Stomach (tissue), 9 donors: ENCODE data around the gene SLC15A3. TPM values are rescaled to one million over a fixed set of nuclear protein-coding genes. Genes with fewer than 3 reads are reported as not detected.

Source experiments
- DNase-seq, 2 donors: peaks; one replicate each; pipeline versions ENCODE4 v3.0.0 to v3.0.0-alpha.2; 2013 to 2019
- H3K27ac ChIP-seq, 5 donors: fragments of 200-600 bp in 4 of 5; sonication (generic) in 4 of 5; one replicate each; pipeline ENCODE4 v1.5.1; 2013 to 2019; ENCODE audit warnings: mild to moderate bottlenecking in 1 of 5, moderate library complexity in 1 of 5
- H3K27me3 ChIP-seq, 3 donors: fragments of 200-600 bp; sonication (generic); one replicate each; pipeline ENCODE4 v1.5.1; 2017 to 2019; ENCODE audit warnings: mixed run types in 1 of 3
- H3K36me3 ChIP-seq, 4 donors: fragments of 200-600 bp; sonication (generic); 1 replicate in 3 of 4; 2 replicates in 1 of 4; pipeline ENCODE4 v1.5.1; 2016 to 2019
- H3K4me1 ChIP-seq, 4 donors: fragments of 200-600 bp; sonication (generic); one replicate each; pipeline ENCODE4 v1.5.1; 2016 to 2019
- H3K4me3 ChIP-seq, 4 donors: fragments of 200-600 bp; sonication (generic) in 3 of 4; one replicate each; pipeline ENCODE4 v1.5.1; 2016 to 2019; ENCODE audit warnings: mild to moderate bottlenecking in 1 of 4
- H3K9me3 ChIP-seq, 4 donors: fragments of 200-600 bp; sonication (generic); one replicate each; pipeline ENCODE4 v1.5.1; 2016 to 2019
- EP300 ChIP-seq: sonication (generic); formaldehyde crosslinking; IDR thresholded peaks from one replicate; pipeline ENCODE4 v1.6.1; 2017; ENCODE audit warnings: antibody characterized with exemption
- POLR2A ChIP-seq, 4 donors: fragments of 450-650 bp; IDR thresholded peaks; one replicate each; pipeline ENCODE4 v1.6.1; 2016; ENCODE audit warnings: antibody characterized with exemption in 4 of 4, control low read depth in 2 of 4, mild to moderate bottlenecking in 1 of 4, moderate library complexity in 1 of 4
- POLR2AphosphoS5 ChIP-seq, 3 donors: sonication (generic); formaldehyde crosslinking; IDR thresholded peaks; one replicate each; pipeline ENCODE4 v1.6.1; 2016; ENCODE audit warnings: antibody characterized with exemption in 3 of 3
- WGBS, 5 donors: extraction: QIAGEN DNeasy Blood & Tissue Kit in 3 of 5; methylation state at CpG; one replicate each; pipeline versions ENCODE4 v1.1.5 to v1.1.7; 2013 to 2018; 5-methylcytosine and 5-hydroxymethylcytosine counted together
- intact Hi-C: fragments of 100-400 bp; cut with DNase I; formaldehyde crosslinking; loops from one replicate; pipeline ENCODE4 v1.15.1; 2023; ENCODE audit warnings: low total_unique reads
- polyA plus RNA-seq, 3 donors: library from polyadenylated mRNA; stranded (reverse); fragments of 200-250 nt; gene quantifications; one replicate each; pipeline ENCODE4 v1.2.3, GENCODE V29; 2013
- total RNA-seq, 5 donors: library from RNA; depleted of rRNA; stranded (reverse); fragments of >200 nt; gene quantifications; one replicate each; pipeline versions ENCODE4 v1.1.0 to v1.2.3, GENCODE V29; 2014 to 2016
- TF ChIP-seq, protein P1 (sequence below), 7 experiments: fragments of 450-650 bp in 4 of 7; fragments of 200-600 bp in 3 of 7; sonication (generic) in 3 of 7; IDR thresholded peaks; one replicate each; pipeline ENCODE4 v1.5.1; 2016 to 2019; ENCODE audit warnings: antibody characterized with exemption in 7 of 7, control low read depth in 2 of 7, mild to moderate bottlenecking in 1 of 7
- donor health status: healthy with polysubstance abuse.
- donor health status: Bipolar disorder and iron deficiency.
- donor health status: healthy.

Gene SLC15A3
- total and polyA plus RNA-seq, 8 donors, result 7.9 to 33.6 (median 20.7) TPM

DNA sequence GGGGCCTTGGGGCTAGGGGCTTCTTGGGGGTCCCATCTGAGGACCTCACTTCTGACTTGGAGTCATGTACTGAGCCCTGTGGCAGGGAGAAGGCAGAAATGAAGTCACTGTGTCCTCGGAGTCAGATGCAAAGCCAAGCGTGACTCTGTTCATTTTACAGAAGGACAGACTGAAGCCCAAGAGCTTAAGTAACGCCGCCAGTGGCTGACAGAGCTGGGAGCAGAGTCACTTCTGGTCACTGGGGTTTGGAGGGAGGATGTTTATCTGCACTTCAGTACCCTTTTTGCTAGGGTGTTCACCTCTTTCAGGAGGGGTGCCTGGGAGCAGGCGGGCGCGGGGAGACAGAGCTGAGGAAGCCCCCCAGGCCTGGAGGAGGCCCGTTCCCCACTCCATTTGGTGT, 30.2 kb upstream of the SLC15A3 start:
- Histone ChIP-seq H3K36me3 (no peaks in the 10 kb centered on the region), H3K4me1 (peaks cover 2 to 11% (median 4%) of the 10 kb centered on the region in 4 donors), H3K4me3 (no peak overlapping the region), H3K27ac (no peak overlapping the region), H3K27me3 (no peaks in the 10 kb centered on the region), H3K9me3 (no peaks in the 10 kb centered on the region)
- DNase-seq, result no peak
- intact Hi-C loops, result no loop called here
- 85 to 98% (median 90%) methylated on average over 8 of the region's 8 CpGs for whole genome bisulfite sequencing, 5 donors
- no peak for TF ChIP-seq POLR2A (IDR thresholded peaks at IDR 0.05)
- TF ChIP-seq EP300, result no peak
- TF ChIP-seq, protein P1, sequence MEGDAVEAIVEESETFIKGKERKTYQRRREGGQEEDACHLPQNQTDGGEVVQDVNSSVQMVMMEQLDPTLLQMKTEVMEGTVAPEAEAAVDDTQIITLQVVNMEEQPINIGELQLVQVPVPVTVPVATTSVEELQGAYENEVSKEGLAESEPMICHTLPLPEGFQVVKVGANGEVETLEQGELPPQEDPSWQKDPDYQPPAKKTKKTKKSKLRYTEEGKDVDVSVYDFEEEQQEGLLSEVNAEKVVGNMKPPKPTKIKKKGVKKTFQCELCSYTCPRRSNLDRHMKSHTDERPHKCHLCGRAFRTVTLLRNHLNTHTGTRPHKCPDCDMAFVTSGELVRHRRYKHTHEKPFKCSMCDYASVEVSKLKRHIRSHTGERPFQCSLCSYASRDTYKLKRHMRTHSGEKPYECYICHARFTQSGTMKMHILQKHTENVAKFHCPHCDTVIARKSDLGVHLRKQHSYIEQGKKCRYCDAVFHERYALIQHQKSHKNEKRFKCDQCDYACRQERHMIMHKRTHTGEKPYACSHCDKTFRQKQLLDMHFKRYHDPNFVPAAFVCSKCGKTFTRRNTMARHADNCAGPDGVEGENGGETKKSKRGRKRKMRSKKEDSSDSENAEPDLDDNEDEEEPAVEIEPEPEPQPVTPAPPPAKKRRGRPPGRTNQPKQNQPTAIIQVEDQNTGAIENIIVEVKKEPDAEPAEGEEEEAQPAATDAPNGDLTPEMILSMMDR (IDR thresholded peaks at IDR 0.05), result no peak
- no peak for TF ChIP-seq POLR2AphosphoS5 (IDR thresholded peaks at IDR 0.05)

DNA sequence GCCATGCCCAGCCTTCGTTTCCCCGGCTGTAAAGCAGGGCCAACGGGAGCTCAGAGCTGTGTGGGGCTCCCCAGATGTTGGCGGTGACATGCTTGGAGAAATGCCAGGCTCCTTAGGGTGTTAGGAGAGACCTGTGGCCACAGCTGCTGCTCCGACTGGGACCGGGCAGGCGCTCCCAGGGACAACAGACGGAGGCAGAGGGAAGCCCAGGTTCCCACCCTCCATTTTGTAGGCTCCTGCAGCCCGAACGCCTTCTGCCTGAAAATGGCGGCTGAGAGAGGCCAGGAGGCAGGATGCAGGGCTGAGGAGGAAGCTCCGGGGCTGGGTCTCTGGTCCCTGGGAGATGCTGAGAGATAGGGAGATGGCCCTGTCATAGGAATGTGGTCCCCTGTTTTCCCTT, 29.5 kb upstream of the SLC15A3 start:
- TF ChIP-seq EP300, result no peak
- TF ChIP-seq, protein P1 (IDR thresholded peaks at IDR 0.05), result no peak
- TF ChIP-seq POLR2AphosphoS5 (IDR thresholded peaks at IDR 0.05), result no peak
- TF ChIP-seq POLR2A (IDR thresholded peaks at IDR 0.05), result no peak
- 87 to 94% (median 90%) methylated on average over 11 to 12 of the region's 12 CpGs for WGBS, 5 donors
- Histone ChIP-seq H3K27me3 (no peaks in the 10 kb centered on the region), H3K4me3 (no peak overlapping the region), H3K9me3 (no peaks in the 10 kb centered on the region), H3K27ac (no peak overlapping the region), H3K4me1 (peaks cover under 1 to 6% (median 4%) of the 10 kb centered on the region in 4 donors), H3K36me3 (no peaks in the 10 kb centered on the region)
- intact Hi-C loops, result no loop called here
- no peak for DNase-seq

DNA sequence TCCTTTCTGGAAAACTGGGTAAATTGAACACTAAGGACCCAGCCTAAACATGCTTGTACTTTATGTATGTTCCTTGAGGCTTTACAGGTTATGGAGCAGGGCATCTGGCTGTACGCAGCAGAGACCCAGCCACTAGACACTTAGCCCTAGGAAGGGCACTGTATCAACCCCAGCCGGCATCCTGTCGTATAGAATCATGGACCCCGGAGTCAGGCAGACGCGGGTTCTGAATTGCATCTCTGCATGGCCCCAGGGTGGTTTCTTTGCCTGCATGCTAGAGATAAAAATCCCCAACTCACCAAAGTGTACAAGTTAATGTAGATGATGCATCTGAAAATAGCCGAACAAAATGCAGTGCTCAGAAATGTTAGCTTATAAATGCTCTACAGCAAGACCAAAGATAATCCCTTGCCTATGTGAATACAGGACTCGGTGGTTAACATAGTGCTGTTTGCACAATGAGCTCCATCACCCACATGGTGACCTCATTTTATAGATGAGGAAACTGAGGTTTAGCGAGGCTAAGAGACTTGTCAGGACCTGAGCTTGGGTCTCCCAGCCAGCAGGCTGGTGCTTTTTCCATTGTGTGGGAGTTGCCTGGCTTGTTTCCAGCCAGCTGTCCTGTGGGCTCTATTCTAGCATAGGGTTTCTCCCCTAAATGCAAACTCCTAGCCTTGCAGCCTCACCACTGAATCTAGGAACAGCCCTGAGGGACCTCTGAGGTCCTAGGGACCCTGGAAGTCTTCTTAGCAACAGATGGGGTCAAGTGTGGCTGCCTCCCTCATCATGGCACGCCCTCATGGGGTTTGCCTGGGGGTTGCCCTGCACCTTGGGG, 26.8 kb upstream of the SLC15A3 start:
- intact Hi-C loops, result no loop called here
- Histone ChIP-seq H3K4me1 (peaks cover 0 to 4% (median 0%) of the 10 kb centered on the region in 4 donors), H3K9me3 (no peaks in the 10 kb centered on the region), H3K27me3 (no peaks in the 10 kb centered on the region), H3K27ac (no peak overlapping the region), H3K36me3 (no peaks in the 10 kb centered on the region), H3K4me3 (no peak overlapping the region)
- TF ChIP-seq POLR2AphosphoS5 (IDR thresholded peaks at IDR 0.05), result no peak
- TF ChIP-seq EP300, result no peak
- TF ChIP-seq, protein P1 (IDR thresholded peaks at IDR 0.05), result no peak
- TF ChIP-seq POLR2A (IDR thresholded peaks at IDR 0.05), result no peak
- DNase-seq, result no peak
- 74 to 89% (median 85%) methylated on average over 10 of the region's 10 CpGs for WGBS, 5 donors

DNA sequence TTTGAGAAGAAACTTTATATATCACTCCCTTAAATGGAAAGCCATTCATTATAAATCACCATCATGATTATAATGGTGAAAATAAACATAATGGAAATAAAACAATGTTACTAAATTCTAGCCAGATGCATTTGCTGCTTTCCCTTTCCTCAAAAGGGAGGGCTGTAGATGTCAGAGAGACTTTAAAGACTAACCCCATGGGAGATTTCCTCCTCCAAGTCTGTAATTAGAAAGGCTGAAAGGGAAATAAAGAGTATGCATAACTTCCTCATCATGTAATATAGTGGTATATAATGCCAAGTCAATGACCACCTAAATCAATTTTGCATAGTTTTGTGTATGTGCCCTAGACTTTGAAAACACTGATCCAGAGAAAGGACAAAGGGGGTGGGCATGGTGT, 25.9 kb upstream of the SLC15A3 start:
- H3K9me3 ChIP-seq, result no peaks in the 10 kb centered on the region
- H3K27ac ChIP-seq, result no peak overlapping the region
- H3K27me3 ChIP-seq, result no peaks in the 10 kb centered on the region
- peak in 1 of 2 donors; percentile 52 for DNase-seq
- H3K4me3 ChIP-seq, result no peak overlapping the region
- H3K4me1 ChIP-seq, result peaks cover 0 to 10% (median 0%) of the 10 kb centered on the region in 4 donors
- intact Hi-C loops, result no loop called here
- TF ChIP-seq, protein P1 (IDR thresholded peaks at IDR 0.05), result no peak
- no peak for TF ChIP-seq POLR2AphosphoS5 (IDR thresholded peaks at IDR 0.05)
- TF ChIP-seq POLR2A (IDR thresholded peaks at IDR 0.05), result no peak
- TF ChIP-seq EP300, result no peak
- no peaks in the 10 kb centered on the region for H3K36me3 ChIP-seq
